NCI-H2107 treated with DMSO at 0.1 percent for 48 hours (cell line): ENCODE measurements around the gene ETDC.
"Not testable (repeated sequence)": the region's sequence is repeated elsewhere in the genome, so short reads cannot be mapped to it uniquely, and the experiment has no call there.

ENCODE experiments used
- DNase-seq: peaks from one replicate; lab custom pipeline; 2025; ENCODE audit not compliant: unreplicated experiment; lab: John Stamatoyannopoulos, UW

Gene ETDC

DNA sequence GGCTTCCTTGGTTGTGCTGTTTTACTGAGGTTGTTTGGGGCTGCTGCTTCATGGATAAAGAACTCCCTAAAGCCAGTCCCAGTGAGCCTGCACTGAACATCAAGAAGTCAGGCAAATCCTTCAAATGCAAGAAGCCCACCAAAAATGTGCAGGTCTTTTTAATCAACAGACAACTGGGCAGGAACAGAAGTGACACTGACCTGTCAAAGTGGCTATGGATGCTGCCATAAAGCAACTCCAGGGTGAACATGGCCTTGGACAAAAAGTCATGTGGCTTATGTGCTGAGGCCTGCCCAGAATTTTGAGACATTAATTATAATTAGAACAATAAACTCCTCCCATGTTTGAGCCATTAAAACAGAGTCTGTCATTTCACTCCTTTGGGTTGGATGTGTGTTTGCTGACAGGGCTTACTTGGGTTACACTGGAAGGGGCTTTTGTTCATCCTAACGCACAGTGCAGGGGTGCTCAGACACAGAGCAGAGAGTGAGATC lies at the start of gene ETDC:
TSS of gene ETDC (plus strand) at position 51 of the 494 bp plus-strand sequence. CDS start at position 51, 0 bp downstream.
- no peak for DNase-seq

DNA sequence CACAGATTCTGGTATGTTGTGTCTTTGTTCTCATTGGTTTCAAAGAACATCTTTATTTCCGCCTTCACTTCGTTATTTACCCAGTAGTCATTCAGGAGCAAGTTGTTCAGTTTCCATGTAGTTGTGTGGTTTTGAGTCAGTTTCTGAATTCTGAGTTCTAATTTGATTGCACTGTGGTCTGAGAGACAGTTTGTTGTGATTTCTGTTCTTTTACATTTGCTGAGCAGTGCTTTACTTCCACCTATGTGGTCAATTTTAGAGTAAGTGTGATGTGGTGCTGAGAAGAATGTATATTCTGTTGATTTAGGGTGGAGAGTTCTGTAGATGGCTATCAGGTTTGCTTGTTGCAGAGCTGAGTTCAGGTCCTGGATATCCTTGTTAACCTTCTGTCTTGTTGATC lies 48.3 kb upstream of the ETDC start:
- not testable (repeated sequence) for DNase-seq

DNA sequence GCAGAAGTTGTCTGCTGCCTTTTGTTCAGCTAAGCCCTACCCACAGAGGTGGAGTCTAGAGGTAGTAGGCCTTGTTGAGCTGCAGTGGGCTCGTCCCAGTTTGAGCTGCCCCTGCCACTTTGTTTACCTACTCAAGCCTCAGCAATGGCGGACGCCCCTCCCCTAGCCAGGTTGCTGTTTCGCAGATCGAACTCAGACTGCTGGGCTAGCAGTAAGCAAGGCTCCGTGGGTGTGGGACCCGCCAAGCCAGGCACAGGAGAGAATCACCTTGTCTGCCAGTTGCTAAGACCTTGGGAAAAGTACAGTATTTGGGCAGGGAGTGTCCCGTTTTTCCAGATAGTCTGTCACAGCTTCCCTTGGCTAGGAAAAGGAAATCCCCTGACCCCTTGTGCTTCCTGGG lies 45.9 kb upstream of the ETDC start:
- not testable (repeated sequence) for DNase-seq

DNA sequence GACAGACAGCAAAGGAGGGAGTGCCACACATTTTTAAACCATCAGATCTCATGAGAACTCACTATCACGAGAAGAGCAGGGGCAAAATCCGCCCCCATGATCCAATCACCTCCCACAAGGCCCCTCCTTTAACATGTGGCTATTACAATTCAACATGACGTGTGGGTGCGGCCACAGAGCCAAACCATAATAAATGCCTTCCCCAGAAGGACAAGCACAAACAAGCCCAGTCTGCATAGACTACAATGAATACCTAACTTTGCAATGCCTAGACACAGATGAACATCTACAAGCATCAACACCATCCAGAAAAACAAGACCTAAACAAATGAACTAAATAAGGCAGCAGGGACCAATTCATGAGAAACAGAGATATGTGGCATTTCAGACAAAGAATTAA lies 45.1 kb upstream of the ETDC start:
- no peak for DNase-seq

DNA sequence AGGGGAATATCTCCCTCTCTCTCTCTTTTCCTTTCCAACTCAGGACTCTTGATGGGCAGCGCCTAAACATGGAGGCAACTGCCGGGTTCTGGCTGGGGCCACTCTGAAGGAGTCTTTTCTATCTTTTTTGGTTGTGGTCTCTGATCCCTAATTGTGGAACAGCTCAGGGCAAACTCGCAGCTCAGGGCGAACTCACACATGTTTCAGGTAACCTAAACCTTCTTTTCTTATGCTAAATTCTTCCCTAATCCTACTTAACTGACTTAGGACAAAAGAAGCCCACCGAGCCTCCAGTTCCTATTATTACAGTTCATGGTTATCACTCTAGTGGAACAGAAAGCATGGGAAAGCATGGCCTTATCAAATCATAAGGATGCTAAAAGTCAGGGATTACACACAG lies 36.1 kb upstream of the ETDC start:
- DNase-seq = no peak

DNA sequence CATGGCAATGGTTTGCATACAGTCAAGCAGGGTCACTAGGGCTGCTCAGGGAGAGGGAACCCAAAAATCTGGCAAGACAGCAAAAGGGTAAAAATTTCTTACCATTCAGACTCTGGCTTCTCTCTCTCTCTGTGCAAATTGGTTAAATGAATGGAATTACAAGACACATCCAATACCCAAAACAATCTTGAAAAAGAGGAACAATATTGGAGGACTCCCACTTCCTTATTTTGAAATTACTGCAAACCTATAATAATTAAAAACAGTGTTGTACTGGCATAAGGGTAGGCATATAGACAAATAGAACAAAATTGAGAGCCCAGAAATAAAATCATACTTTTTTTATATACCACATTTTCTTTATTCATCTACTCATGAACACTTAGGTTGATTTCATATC lies 33.3 kb upstream of the ETDC start:
- DNase-seq = no peak

DNA sequence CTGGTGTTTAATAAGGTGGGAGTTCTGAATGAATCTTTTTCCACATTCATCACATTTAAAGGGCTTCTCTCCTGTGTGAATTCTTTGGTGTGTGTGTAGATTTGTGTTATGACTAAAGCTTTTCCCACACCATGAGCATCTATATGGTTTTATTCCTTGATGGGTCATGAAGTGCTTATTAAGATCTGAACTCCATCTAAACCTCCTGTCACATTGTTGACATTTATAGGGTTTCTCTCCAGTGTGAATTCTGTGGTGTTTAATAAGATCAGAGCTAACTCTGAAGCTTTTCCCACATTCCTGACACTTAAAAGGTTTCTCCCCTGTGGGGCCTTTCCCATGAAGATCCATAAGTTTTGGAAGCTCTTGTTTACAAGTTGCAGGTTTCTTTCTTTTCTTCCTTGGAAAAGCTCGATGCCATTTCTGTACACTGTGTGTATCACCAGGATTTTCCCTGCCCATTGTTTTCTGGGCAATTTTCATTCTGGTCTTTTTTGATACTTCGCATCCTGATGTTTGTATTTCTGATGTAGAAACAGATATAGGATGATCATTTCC lies 21.9 kb upstream of the ETDC start:
- no peak for DNase-seq

DNA sequence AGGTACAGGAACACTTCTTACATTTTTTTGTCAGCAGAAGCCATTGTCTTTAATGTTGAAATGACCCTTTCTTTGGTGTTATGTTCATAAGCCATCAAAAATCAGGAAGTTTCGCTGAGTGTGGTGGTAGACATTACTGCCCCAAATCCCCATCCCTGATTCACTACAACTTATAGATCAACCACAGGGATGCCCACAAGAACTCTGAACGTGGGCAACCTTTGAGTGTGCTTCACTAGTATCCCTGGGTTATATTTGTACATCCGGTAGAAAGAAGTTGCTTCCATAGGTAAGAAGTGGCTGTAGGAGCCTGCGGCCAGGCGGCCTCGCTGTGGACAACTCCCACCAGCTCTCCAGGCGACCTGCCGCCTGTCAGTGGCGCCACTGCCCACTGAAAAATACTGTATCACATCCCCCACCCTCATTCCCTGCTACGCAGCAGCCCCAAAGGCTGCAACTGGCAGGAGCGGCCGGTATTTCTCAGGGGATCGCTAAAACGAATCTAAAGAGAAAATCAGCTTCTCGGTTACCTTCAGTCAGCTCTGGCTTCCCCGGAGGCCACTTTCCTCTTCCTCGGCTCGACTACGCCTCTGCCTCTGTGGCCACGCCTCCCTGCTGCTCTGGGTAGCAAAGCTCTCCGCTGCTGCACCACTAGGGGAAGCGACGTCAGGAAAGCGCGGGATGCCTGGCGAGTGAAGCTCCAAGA lies 13.9 kb upstream of the ETDC start:
- DNase-seq = peak; percentile 15

DNA sequence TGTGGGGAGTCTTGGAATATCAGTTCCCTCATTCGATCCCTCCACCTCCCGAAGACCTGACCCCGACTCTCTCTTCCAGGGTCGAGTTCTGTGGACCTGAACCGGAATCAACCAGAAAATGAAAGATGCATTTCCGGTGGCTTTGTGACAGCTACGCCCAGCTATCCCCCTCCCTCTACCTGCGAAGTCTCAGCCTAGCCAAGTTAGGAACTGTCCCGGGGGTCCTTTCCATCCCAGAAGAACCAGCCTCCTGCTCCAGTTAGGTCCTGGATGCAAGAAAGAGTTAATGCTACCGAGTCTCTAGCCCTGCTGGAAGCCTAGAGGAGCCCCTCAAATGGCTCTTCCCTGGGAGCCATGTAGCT lies 13.4 kb upstream of the ETDC start:
- DNase-seq = no peak

DNA sequence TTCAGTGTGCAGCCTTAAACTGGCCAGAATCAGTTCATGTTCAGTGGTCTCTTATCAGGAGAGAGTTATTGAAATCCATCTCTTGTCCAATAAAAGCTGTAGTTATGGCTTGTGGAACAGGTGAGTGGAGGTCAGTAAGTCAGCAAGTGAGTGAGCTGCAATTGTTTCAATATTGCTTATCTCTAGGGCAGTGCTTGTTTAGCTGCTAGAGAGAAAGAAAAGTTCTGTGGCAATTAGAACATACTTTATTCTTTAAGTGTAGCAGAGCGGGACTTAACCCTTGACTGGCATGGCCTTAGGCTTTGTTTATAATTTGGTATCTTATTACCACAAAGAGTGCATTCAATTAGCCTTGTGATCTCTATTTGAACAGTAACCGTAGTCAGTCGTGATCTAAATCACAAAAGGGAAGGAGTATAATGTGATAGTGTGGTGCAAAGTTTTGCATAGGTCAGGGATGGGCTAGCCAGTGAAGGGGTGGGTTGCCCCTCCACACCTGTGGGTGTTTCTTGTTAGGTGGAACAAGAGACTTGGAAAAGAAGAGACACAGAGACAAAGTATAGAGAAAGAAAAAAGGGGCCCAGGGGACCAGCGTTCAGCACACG lies 6.9 kb upstream of the ETDC start:
- peak; percentile 12 for DNase-seq

DNA sequence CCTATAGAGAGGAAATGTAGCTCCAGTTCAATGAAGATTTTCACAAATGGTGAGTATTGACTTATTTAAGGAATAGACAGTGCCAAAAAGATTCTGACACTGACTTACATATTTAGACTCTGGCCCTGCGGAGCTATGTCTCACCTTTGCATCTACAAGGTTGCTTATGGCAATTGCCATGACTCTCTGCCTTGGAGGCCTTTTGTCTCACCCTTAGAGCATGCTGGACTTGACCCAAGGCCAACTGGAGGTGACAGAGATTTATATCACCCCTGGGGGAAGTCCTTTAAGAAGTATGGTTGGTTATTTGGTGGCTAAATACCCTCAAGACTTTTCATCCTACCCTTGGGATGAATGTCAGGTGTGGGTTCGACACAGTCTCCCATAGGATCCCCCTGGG lies 4.5 kb upstream of the ETDC start:
- no peak for DNase-seq

DNA sequence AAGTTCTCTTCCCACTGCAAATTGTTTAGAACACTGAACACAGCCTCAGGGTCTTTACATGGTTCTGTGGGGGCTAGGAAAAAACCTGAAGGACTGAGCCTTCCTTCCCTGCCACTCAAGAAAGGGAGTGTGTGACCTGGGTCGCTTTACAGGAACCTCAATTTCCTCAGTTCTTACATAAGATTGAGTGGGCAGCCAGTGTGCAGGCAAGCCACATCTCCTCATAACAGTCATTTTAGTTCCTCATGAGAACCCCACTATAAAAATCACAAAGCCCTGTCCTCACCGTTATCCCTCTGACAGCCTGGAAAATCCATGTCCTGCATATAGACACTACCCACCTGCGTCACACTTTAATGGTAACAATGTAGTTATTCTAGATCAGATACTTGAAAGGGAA lies 2.1 kb upstream of the ETDC start:
- DNase-seq = no peak

DNA sequence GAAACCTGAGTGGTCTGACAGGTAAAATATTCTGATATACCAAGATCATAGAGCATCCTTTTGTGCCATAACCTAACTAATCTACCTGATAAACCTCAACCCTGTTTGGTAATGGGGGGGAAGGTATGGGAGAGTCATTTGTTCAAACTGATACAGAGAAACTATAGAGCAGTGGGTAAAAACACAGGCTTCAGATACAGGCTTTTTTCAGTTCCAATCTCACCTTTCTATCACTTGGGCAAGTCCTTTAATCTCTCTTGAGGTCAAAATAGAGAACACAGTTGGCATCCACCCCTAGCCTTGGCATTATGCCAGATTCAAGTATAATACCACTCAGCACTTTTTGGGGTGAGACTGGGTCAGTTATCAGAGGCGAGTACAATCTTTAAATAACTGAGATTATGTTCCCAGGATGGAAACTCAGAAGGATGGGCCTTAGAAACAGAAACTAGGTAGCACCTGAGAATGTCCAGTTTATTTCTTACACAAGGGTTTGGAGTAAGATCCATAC lies 880 bp upstream of the ETDC start:
- no peak for DNase-seq

DNA sequence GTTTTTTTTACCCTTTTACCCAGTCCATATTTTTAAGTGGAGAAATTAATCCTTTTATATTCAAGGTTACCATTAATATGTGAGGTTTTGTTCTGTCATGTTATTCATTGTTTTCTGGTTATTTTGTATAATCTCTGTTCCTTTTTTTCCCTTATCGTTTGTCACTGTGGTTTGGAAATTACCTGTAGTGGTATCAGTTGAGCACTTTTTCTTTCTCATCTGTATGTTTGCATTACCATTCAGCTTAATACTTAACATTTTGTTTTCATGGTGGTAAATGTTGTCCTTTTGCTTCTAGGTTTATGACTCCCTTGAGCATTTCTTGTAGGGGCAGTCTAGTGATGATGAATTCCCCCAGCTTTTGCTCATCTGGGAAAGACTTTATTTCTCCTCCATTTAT lies 6.6 kb downstream of the ETDC start:
- DNase-seq = no peak

DNA sequence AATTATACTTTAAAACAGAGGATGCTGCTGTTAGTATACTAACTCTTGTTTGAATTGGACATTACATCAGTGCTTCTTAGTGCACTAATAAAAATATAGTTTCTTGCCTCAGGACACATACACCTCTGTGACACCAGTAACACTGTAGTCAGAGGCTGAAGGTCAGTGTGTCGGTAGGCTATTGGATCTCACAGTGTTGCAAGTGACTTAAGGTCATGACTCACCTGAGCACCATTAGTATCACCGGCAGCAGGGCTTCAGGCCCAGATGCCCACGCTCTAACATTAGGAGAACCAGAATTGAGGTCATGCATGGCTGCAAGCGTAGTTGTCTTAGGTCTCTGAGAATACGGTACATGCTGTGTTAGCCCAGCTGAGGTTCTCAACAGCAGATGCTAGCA lies 15.2 kb downstream of the ETDC start:
- no peak for DNase-seq

DNA sequence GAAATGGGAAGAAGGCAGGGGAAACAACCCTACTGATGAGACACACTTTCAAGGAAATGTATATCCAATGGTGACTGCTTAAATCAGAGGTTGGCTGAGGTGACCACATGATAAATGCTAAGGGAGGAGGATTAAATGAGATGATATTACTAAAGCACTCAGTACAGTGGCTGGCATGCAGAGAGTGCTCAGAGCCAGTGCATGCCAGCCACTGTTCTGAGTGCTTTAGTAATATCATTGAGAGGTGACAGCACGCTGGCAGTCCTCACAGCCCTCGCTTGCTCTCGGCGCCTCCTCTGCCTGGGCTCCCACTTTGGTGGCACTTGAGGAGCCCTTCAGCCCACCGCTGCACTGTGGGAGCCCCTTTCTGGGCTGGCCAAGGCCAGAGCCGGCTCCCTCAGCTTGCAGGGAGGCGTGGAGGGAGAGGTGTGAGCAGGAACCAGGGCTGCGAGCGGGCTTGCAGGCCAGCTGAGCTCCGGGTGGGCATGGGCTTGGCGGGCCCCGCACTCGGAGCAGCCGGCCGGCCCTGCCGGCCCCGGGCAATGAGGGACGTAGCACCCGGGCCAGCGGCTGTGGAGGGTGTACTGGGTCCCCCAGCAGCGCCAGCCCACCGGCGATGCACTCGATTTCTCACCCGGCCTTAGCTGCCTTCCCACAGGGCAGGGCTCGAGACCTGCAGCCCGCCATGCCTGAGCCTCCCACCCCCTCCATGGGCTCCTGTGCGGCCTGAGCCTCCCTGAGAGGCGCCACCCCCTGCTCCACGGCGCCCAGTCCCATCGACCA lies 15.9 kb downstream of the ETDC start:
- not testable (repeated sequence) for DNase-seq

DNA sequence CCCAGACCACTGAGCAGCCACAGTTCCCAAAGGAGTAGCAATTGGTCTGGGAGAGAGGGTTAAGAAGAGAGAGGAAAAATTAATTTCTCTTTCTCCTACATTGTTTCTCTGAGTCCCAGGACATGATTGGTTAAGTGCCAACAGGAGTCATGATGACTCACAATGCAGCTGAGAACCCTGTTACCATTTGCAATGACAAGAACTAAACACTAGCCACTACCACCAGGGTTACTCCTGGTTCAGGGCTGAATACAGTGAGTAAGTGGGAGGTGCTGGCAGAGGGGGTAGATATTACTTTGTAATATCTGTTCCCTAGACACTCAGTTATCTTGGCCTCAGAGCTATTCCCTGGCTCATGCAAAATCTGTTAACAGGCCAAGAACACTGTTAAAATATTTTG lies 18.0 kb downstream of the ETDC start:
- DNase-seq = no peak

DNA sequence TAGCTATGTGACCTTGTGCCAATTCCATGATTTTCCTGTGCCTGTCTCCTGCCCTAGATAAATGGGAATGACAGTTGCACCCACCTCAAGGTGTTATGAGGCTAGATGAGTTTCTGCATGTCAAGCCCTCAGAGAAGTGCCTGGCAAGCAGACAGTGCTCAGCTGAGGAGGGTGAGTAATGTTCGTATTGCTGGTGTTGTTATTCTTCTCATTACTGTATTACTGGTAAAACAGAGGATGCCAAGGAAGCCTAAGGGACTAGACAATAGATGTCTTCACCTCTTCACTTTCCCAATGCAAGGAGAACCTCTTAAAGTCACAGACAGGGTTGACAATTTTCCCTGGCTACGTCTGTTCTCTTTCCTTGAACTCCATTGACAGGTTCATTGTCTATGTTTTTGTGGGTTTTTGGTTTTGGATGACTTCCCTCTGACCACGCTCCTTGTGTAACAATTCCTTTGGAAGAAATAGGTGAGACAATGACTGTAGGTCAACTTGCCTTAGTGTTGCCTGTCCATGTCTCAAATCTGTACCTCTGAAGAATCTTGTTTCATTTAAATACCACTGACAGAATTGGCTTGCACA lies 19.2 kb downstream of the ETDC start:
- DNase-seq = no peak

DNA sequence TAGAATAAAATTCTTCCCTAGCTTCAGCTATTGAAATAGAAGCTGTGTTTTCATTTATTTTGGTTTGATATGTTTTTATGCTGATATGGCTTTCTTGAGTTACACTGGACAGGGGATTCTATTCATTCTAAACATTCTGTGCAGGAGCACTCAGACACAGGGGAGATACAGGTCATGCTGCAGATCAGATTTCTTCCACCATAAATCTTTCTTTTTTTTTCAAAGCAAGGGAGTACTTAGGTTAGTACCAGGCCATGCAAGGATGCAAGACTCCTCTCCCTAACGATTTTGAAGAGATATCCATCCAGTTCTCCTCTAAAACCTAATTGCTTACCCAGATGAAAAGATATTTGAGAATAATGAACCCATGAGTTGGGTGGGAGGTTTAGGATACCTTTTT lies 21.4 kb downstream of the ETDC start:
- DNase-seq = no peak

DNA sequence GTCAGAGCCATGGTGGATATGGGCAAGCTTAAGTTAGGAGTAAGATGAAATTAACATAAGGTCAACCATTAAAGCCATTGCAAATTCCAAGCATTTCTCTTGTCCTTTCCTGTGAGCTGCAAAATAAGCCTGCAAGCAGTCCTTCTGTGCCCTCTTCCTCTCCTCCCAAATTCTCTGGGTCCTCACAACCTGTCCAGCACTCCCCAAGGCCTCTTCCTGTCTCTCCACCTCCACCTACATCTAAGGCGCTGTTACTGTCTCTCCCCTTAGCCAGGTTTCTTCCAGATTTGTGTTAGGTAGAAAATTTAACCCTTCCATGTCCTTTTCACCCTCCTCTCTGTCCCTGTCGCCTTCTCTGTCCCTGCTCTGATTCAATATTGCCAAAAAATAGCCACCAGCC lies 22.2 kb downstream of the ETDC start:
- DNase-seq = no peak

DNA sequence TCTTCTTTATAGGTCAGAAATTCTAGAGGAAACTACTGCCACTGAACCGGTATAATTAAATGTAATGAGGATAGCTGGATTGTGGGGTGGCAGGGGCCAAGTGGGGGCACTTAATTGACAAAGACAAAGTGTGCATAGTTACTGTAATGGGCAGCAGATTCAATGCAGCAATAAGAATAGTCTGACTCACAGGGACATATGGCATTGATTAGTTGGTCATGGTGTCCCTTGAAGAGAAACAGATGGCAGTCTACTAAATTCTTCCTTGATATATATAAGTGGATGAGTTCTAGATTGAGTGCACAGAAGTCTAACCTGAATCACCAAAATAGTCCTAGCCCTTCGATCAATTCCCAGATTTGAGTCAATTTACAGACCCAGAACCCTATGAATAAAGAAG lies 31.6 kb downstream of the ETDC start:
- DNase-seq = no peak
